ENCODE measurements around the gene B4GALNT3. TPM values are rescaled to one million over a fixed set of nuclear protein-coding genes. Genes with fewer than 3 reads are reported as not detected.

The B4GALNT3 gene
- total RNA-seq, 4 donors from 2014 or later, result 7.9 to 14.1 (median 9.8) TPM

GRCh38 chr12:495466-495865 lies 35.7 kb downstream of the B4GALNT3 start:
- Histone ChIP-seq H3K27me3 (no peaks in the 10 kb centered on the region), H3K36me3 (no peaks in the 10 kb centered on the region)
- TF ChIP-seq POLR2A (IDR thresholded peaks at IDR 0.05), result no peak
- TF ChIP-seq EP300 (IDR thresholded peaks at IDR 0.05), result no peak
- no peak for TF ChIP-seq CTCF (IDR thresholded peaks at IDR 0.05)

GRCh38 chr12:496736-497135 lies 37.0 kb downstream of the B4GALNT3 start:
- Histone ChIP-seq H3K4me1 (peaks cover 0 to 4% (median 0%) of the 10 kb centered on the region in 4 donors), H3K4me3 (no peak overlapping the region), H3K27me3 (no peaks in the 10 kb centered on the region), H3K27ac (no peak overlapping the region), H3K9me3 (peaks cover 0 to 3% (median 0%) of the 10 kb centered on the region in 4 donors), H3K36me3 (no peaks in the 10 kb centered on the region)
- 74 to 76% methylated on average over 11 of the region's 11 CpGs for WGBS, 2 donors
- DNase-seq (ENCODE audit: low spot score in 2 of 2), result no peak
- TF ChIP-seq POLR2A (IDR thresholded peaks at IDR 0.05) (no peak), CTCF (IDR thresholded peaks at IDR 0.05) (no peak), EP300 (IDR thresholded peaks at IDR 0.05) (no peak)

More at GRCh38 chr12:495466-495865, 35.7 kb downstream of the B4GALNT3 start:
- no peak for DNase-seq (ENCODE audit: low spot score in 2 of 2)
- Histone ChIP-seq H3K4me1 (peaks cover 0 to 3% (median 0%) of the 10 kb centered on the region in 4 donors), H3K27ac (no peak overlapping the region), H3K9me3 (peaks cover 0 to 15% (median 1%) of the 10 kb centered on the region in 4 donors), H3K4me3 (no peak overlapping the region)
- WGBS, 2 donors, result 91 to 93% methylated on average over 3 of the region's 3 CpGs

- Histone ChIP-seq H3K4me3 (no peak overlapping the region), H3K27me3 (no peaks in the 10 kb centered on the region), H3K4me1 (peaks cover 0 to 4% (median 0%) of the 10 kb centered on the region in 4 donors), H3K27ac (peak overlapping the region in 1 of 4 donors; percentile 33), H3K9me3 (no peaks in the 10 kb centered on the region), H3K36me3 (no peaks in the 10 kb centered on the region)
- 66 to 77% methylated on average over 9 of the region's 9 CpGs for WGBS, 2 donors
- TF ChIP-seq POLR2A (IDR thresholded peaks at IDR 0.05) (no peak), EP300 (IDR thresholded peaks at IDR 0.05) (no peak), CTCF (IDR thresholded peaks at IDR 0.05) (no peak)
- no peak for DNase-seq (ENCODE audit: low spot score in 2 of 2)
Measured at GRCh38 chr12:497501-498160, 37.9 kb downstream of the B4GALNT3 start.

GRCh38 chr12:499837-500458 lies 40.2 kb downstream of the B4GALNT3 start:
- no peaks in the 10 kb centered on the region for H3K27me3 ChIP-seq
- peak overlapping the region in 2 of 4 donors; percentile 74 to 75 for H3K27ac ChIP-seq
- TF ChIP-seq CTCF (IDR thresholded peaks at IDR 0.05) (peak in 2 of 5 experiments; percentile 17 to 21), EP300 (IDR thresholded peaks at IDR 0.05) (no peak), POLR2A (IDR thresholded peaks at IDR 0.05) (no peak)
- WGBS, 2 donors, result 73% methylated on average over 8 of the region's 8 CpGs
- no peak overlapping the region for H3K4me3 ChIP-seq
- H3K9me3 ChIP-seq, result no peaks in the 10 kb centered on the region
- no peaks in the 10 kb centered on the region for H3K36me3 ChIP-seq
- peaks cover 0 to 4% (median 0%) of the 10 kb centered on the region in 4 donors for H3K4me1 ChIP-seq
- DNase-seq (ENCODE audit: low spot score in 2 of 2), result no peak

Data from tibial nerve (tissue), 4 donors.